DOHH2 (cell line): ENCODE measurements around the gene JKAMP.

Experiments used
- H3F3A ChIP-seq: fragments of 200-600 bp; sonication (generic), shearing (Covaris generic); 2 replicates; pipeline ENCODE4 v1.6.0; 2016; ENCODE audit warnings: antibody characterized with exemption, mild to moderate bottlenecking; ENCODE audit not compliant: control insufficient read depth, insufficient read depth
- H3K27ac ChIP-seq: fragments of 200-600 bp; sonication (generic); 2 replicates; pipeline ENCODE4 v1.5.1; 2014; ENCODE audit warnings: low read depth, mild to moderate bottlenecking, low read length, moderate library complexity
- H3K27me3 ChIP-seq: fragments of 200-600 bp; sonication (generic); 2 replicates; pipeline ENCODE4 v1.6.1; 2014; ENCODE audit warnings: mild to moderate bottlenecking, low read length, mixed read lengths; ENCODE audit not compliant: control insufficient read depth
- H3K36me3 ChIP-seq: fragments of 200-600 bp; sonication (generic); 2 replicates; pipeline ENCODE4 v1.6.1; 2014; ENCODE audit warnings: mild to moderate bottlenecking, low read length, moderate library complexity, mixed read lengths; ENCODE audit not compliant: control insufficient read depth
- H3K4me1 ChIP-seq: fragments of 200-600 bp; sonication (generic); 2 replicates; pipeline ENCODE4 v1.6.1; 2014; ENCODE audit warnings: mild to moderate bottlenecking, low read length, mixed read lengths; ENCODE audit not compliant: control insufficient read depth
- H3K4me2 ChIP-seq: fragments of 200-600 bp; sonication (generic); 2 replicates; pipeline ENCODE4 v1.6.0; 2014; ENCODE audit warnings: mild to moderate bottlenecking, low read length, moderate library complexity
- H3K4me3 ChIP-seq: fragments of 200-600 bp; sonication (generic); 2 replicates; pipeline ENCODE4 v1.5.1; 2014; ENCODE audit warnings: mild to moderate bottlenecking, low read length, mixed read lengths
- H3K79me2 ChIP-seq: fragments of 200-600 bp; sonication (generic); 2 replicates; pipeline ENCODE4 v1.6.1; 2014; ENCODE audit warnings: mild to moderate bottlenecking, low read length, mixed read lengths; ENCODE audit not compliant: control insufficient read depth
- H3K9me2 ChIP-seq: fragments of 200-600 bp; sonication (generic); replicated peaks from 2 replicates; pipeline ENCODE4 v1.6.1; 2014; ENCODE audit warnings: mild to moderate bottlenecking, low read length, mixed read lengths; ENCODE audit not compliant: control insufficient read depth
- H3K9me3 ChIP-seq: fragments of 200-600 bp; sonication (generic); 2 replicates; pipeline ENCODE4 v1.6.1; 2014; ENCODE audit warnings: antibody characterized with exemption, low read length, mixed read lengths; ENCODE audit not compliant: control insufficient read depth, insufficient read depth
- H4K20me1 ChIP-seq: fragments of 200-600 bp; sonication (generic); 2 replicates; pipeline ENCODE4 v1.6.0; 2014; ENCODE audit warnings: low read depth, mild to moderate bottlenecking, antibody characterized with exemption, low read length, moderate library complexity; ENCODE audit not compliant: control insufficient read depth, insufficient read depth
- CTCF ChIP-seq: fragments of 200-600 bp; sonication (generic); IDR thresholded peaks from one replicate; pipeline ENCODE4 v1.5.1; 2014; ENCODE audit warnings: antibody characterized with exemption, mild to moderate bottlenecking, low read depth, low read length; ENCODE audit not compliant: poor library complexity, severe bottlenecking
- EZH2phosphoT487 ChIP-seq: fragments of 200-600 bp; sonication (generic); IDR thresholded peaks from 2 replicates; pipeline ENCODE4 v1.6.1; 2017; ENCODE audit warnings: borderline replicate concordance, mild to moderate bottlenecking, antibody characterized with exemption, low read length, moderate library complexity, mixed read lengths

The JKAMP gene

GRCh38 chr14:59511916-59512575 lies 27.7 kb downstream of the JKAMP start:
- H3K4me2 ChIP-seq, result no peak overlapping the region
- H3K27ac ChIP-seq, result no peak overlapping the region
- no peak for TF ChIP-seq EZH2phosphoT487
- TF ChIP-seq CTCF, result peak; percentile 90
- peaks cover 5% of the 10 kb centered on the region; the same call in 1 of the 2 replicates for H3K27me3 ChIP-seq
- no peak overlapping the region for H3K4me3 ChIP-seq
- H3K79me2 ChIP-seq, result no peaks in the 10 kb centered on the region
- H3K9me2 ChIP-seq, result no peaks in the 10 kb centered on the region
- H3K4me1 ChIP-seq, result no peaks in the 10 kb centered on the region
- no peaks in the 10 kb centered on the region for H3F3A ChIP-seq
- no peaks in the 10 kb centered on the region for H4K20me1 ChIP-seq
- no peaks in the 10 kb centered on the region for H3K36me3 ChIP-seq
- no peaks in the 10 kb centered on the region for H3K9me3 ChIP-seq

- H3K79me2 ChIP-seq, result no peaks in the 10 kb centered on the region
- no peaks in the 10 kb centered on the region for H4K20me1 ChIP-seq
- no peaks in the 10 kb centered on the region for H3K36me3 ChIP-seq
- no peak overlapping the region for H3K4me3 ChIP-seq
- no peaks in the 10 kb centered on the region for H3K9me2 ChIP-seq
- peaks cover 7% of the 10 kb centered on the region; the same call in 1 of the 2 replicates for H3K27me3 ChIP-seq
- no peak overlapping the region for H3K27ac ChIP-seq
- no peaks in the 10 kb centered on the region for H3F3A ChIP-seq
- H3K9me3 ChIP-seq, result no peaks in the 10 kb centered on the region
- no peak for TF ChIP-seq CTCF
- no peak for TF ChIP-seq EZH2phosphoT487
- no peaks in the 10 kb centered on the region for H3K4me1 ChIP-seq
- H3K4me2 ChIP-seq, result no peak overlapping the region
Observed at GRCh38 chr14:59520224-59520623, 35.9 kb downstream of the JKAMP start.

DNA sequence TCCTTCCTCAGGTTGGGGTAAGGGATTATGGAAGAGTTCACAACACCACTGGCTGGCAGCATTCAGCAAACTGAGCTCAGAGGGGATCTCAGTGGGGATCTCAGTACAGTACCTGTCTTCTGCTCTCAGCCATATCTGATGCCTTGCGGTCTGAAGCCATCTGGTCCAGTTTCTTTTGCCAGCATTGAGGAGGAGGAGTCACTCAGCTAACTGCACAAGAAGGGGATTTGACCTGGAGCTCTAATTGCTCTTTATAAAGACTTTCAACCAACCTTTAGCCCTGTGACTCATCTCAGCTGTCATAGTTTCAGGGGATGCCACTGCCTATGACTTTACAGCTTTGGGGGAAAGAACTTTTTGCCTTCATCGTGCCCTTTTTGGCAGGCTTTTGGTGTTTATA lies 44.9 kb downstream of the JKAMP start:
- Histone ChIP-seq H3K4me1 (no peaks in the 10 kb centered on the region), H4K20me1 (no peaks in the 10 kb centered on the region), H3K4me3 (no peak overlapping the region), H3K27me3 (peaks cover 4% of the 10 kb centered on the region; the same call in 1 of the 2 replicates), H3K36me3 (no peaks in the 10 kb centered on the region), H3K9me3 (no peaks in the 10 kb centered on the region), H3K4me2 (no peak overlapping the region), H3K27ac (no peak overlapping the region), H3F3A (no peaks in the 10 kb centered on the region), H3K79me2 (no peaks in the 10 kb centered on the region), H3K9me2 (no peaks in the 10 kb centered on the region)
- no peak for TF ChIP-seq CTCF
- no peak for TF ChIP-seq EZH2phosphoT487
